Measurements from ENCODE around the gene IDUA. TPM values are rescaled to one million over a fixed set of nuclear protein-coding genes. Genes with fewer than 3 reads are reported as not detected.

The IDUA gene
- total RNA-seq, 1 donor from 2014 or later, result 7.1 TPM

DNA sequence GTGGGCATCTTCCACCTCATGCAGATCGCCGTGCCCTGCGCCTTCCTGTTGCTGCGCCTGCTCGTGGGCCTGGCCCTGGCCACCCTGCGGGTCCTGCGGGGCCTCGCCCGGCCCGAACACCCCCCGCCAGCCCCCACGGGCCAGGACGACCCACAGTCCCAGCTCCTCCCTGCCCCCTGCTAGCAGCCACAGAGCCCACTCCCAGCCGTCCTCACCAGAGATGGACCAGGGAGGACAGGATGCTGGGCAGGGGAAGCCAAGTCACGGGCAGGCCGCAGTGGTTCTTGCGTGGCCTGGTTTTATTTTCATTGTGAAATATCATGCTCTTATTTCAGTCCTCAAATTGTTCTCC is 28.6 kb upstream of the IDUA start:
- TF ChIP-seq, protein P1, sequence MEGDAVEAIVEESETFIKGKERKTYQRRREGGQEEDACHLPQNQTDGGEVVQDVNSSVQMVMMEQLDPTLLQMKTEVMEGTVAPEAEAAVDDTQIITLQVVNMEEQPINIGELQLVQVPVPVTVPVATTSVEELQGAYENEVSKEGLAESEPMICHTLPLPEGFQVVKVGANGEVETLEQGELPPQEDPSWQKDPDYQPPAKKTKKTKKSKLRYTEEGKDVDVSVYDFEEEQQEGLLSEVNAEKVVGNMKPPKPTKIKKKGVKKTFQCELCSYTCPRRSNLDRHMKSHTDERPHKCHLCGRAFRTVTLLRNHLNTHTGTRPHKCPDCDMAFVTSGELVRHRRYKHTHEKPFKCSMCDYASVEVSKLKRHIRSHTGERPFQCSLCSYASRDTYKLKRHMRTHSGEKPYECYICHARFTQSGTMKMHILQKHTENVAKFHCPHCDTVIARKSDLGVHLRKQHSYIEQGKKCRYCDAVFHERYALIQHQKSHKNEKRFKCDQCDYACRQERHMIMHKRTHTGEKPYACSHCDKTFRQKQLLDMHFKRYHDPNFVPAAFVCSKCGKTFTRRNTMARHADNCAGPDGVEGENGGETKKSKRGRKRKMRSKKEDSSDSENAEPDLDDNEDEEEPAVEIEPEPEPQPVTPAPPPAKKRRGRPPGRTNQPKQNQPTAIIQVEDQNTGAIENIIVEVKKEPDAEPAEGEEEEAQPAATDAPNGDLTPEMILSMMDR (IDR thresholded peaks at IDR 0.05; ENCODE audit: insufficient read depth, low read length, poor library complexity, severe bottlenecking), result no peak
- DNase-seq (ENCODE audit: low read depth), result no peak
- H3K36me3 ChIP-seq (ENCODE audit: control insufficient read depth, insufficient read depth, low read length), result no peaks in the 10 kb centered on the region
- no peak overlapping the region for H3K4me3 ChIP-seq (ENCODE audit: low read depth, low read length)
- H3K27me3 ChIP-seq (ENCODE audit: control insufficient read depth, insufficient read depth, low read length), result no peaks in the 10 kb centered on the region

DNA sequence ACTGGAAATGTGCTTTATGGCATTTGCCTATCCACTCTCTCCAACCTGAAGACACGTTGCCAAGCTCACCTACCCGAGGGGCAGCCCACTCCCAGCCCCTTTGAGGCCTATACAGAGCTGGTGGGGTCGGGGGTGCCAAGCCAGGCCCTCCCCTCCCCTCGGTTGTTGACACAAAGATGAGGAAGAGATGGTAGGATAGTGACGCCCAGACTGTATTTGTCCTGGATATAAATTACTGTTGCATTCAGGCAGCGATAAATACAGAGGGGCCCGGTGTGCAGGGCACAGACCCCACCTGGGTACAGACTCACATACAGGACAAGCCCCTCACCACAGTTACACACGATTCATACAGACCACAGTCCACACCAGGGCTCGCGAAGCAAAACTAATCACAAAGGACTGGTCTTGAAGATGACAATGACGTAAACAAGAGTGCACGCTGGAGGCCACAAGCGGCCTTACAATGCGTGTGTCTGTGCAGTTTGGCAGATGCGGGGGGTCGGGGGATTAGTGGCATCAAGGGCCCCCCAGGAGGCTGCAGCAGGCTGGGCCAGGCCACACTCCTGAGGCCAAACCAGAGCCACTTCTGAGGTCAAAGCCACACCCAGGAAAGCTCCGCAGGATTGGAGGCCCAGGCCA is 28.0 kb upstream of the IDUA start:
- no peak for DNase-seq (ENCODE audit: low read depth)
- no peaks in the 10 kb centered on the region for H3K36me3 ChIP-seq (ENCODE audit: control insufficient read depth, insufficient read depth, low read length)
- no peak overlapping the region for H3K4me3 ChIP-seq (ENCODE audit: low read depth, low read length)
- no peaks in the 10 kb centered on the region for H3K27me3 ChIP-seq (ENCODE audit: control insufficient read depth, insufficient read depth, low read length)
- TF ChIP-seq, protein P1 (IDR thresholded peaks at IDR 0.05; ENCODE audit: insufficient read depth, low read length, poor library complexity, severe bottlenecking), result no peak

DNA sequence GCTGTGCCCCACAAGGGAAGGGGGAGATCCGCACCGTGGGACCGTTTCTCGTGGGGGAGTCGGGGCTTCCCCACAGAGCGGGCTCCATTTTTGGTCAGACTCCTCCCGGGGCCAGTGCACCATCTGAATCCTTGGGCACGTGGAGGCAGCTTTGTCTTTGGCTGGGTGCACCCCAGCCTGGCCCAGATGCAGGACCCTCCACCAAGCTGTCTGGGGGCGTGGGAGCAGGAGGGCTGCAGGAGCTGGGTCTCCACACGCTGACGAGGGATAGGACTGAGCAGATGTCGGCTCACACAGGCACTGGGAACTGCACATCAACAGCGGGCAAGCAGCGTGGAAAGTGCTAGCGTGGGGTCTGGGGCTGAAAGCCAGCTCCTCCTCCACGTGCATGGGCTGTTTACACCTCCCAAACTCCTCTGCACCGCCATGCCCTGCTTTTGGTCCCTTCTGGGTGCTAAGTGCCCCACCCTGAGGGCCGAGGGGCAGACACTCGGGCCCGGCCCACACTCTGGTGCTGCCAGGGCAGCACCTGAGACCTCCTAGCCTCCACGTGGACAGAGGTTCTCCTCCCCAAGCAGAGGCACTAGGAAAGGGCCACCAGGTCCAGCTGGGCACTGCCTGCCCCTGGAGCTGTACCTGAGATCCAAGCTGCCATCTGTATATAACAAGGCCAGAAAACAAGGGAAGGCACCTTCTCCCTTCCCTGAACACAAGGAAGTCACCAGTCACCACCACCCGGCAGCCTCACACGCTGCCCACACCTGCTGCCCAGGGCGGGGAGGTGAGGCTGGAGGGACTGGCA is 27.3 kb upstream of the IDUA start:
- H3K36me3 ChIP-seq (ENCODE audit: control insufficient read depth, insufficient read depth, low read length), result no peaks in the 10 kb centered on the region
- no peak overlapping the region for H3K4me3 ChIP-seq (ENCODE audit: low read depth, low read length)
- TF ChIP-seq, protein P1 (IDR thresholded peaks at IDR 0.05; ENCODE audit: insufficient read depth, low read length, poor library complexity, severe bottlenecking), result no peak
- DNase-seq (ENCODE audit: low read depth), result no peak
- no peaks in the 10 kb centered on the region for H3K27me3 ChIP-seq (ENCODE audit: control insufficient read depth, insufficient read depth, low read length)

DNA sequence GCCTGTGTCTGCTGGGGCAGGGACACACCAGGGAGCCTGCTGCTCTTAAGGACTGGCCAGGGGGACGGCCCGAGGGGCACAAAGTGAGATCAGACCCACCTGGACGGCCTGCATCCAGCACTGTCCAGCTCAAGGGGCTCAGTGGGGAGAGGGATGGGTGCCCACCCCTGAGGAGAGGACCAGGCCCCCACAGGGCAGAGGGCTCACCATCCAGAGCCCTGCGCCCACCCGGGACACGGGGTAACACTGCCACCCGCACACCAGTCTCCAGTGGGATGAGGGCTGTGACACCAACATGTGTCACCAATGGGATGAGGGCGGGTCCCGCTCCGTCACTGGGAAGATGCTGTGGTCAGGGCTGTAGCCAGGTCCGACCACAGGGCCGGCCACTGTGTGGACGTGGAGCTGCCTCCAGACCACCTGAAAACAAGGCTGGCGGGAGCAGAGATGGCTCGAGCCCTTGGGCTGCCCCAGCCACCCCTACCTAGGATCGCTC is 26.7 kb upstream of the IDUA start:
- no peaks in the 10 kb centered on the region for H3K36me3 ChIP-seq (ENCODE audit: control insufficient read depth, insufficient read depth, low read length)
- no peaks in the 10 kb centered on the region for H3K27me3 ChIP-seq (ENCODE audit: control insufficient read depth, insufficient read depth, low read length)
- TF ChIP-seq, protein P1 (IDR thresholded peaks at IDR 0.05; ENCODE audit: insufficient read depth, low read length, poor library complexity, severe bottlenecking), result no peak

DNA sequence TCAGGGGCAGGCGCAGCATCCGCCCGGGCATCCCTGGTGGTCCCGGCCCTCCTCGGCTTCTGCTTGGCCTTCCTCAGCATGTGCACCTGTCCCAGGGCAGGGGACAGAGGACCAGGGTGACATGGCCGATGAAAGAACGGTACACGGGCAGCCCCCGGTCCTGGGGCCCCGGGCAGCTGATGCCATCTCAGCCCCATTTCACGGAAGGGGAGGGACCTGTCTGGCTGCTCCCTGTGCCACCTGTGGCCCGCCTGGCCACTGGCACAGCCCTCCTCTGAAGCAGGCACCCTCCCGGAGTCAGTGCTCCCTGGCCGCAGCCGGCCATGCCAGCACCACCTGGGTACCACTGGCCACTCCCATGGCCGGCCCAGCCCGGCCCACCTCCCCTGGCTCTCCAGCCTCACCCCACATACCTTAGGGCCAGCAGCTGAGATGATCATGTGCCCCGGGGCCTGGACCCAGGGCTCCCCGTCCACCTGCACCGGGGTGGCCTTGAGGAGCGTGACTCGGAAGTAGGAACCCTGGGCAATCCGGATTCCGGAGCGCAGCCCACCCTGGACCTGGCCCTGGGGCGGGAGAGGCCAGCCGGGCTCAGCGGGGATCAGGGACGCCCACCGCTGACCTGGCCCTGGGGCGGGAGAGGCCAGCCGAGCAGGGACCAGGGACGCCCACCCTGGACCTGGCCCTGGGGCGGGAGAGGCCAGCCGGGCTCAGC is 26.1 kb upstream of the IDUA start:
- TF ChIP-seq, protein P1 (IDR thresholded peaks at IDR 0.05; ENCODE audit: insufficient read depth, low read length, poor library complexity, severe bottlenecking), result no peak
- Histone ChIP-seq H3K36me3 (ENCODE audit: control insufficient read depth, insufficient read depth, low read length) (no peaks in the 10 kb centered on the region), H3K27me3 (ENCODE audit: control insufficient read depth, insufficient read depth, low read length) (no peaks in the 10 kb centered on the region), H3K4me3 (ENCODE audit: low read depth, low read length) (no peak overlapping the region)
- DNase-seq (ENCODE audit: low read depth), result no peak

More for the DNA sequence above, 26.7 kb upstream of the IDUA start:
- no peak overlapping the region for H3K4me3 ChIP-seq (ENCODE audit: low read depth, low read length)
- no peak for DNase-seq (ENCODE audit: low read depth)

Measured in kidney epithelial cell (primary cell).